GM15510 (cell line): ENCODE data around the gene WSCD1.

Experiments used
- POLR2A ChIP-seq: IDR thresholded peaks from 3 replicates; pipeline ENCODE4 v1.6.1; 2011; ENCODE audit warnings: borderline replicate concordance; ENCODE audit not compliant: insufficient read length; ENCODE audit errors: extremely low read depth

Gene WSCD1

GRCh38 chr17:6048486-6048885, 21.7 kb upstream of the WSCD1 start:
- TF ChIP-seq POLR2A = no peak

DNA sequence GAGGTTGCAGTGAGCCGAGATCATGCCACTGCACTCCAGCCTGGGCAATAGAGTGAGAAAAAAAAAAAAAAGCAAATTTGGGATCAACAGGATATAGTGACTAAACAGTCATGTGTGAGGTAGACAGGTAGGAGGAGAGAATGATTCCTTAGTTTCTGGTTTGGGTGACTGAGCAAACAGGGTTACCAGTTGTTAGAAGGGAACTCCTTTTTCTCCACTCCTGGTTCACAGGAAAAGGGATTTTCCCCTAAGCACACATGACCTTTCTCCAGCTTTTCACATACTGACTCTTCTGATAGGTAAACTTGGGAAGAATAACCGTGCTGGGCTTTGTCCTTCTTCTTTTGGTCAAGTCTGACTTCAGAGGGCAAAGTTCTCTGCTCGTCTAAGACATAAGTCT, 17.3 kb upstream of the WSCD1 start:
- no peak for TF ChIP-seq POLR2A

GRCh38 chr17:6054372-6054771, 15.8 kb upstream of the WSCD1 start:
- no peak for TF ChIP-seq POLR2A

GRCh38 chr17:6056104-6056503, 14.1 kb upstream of the WSCD1 start:
- no peak for TF ChIP-seq POLR2A

- TF ChIP-seq POLR2A = no peak
These were observed 12.6 kb upstream of the WSCD1 start for GRCh38 chr17:6057562-6057961.

DNA sequence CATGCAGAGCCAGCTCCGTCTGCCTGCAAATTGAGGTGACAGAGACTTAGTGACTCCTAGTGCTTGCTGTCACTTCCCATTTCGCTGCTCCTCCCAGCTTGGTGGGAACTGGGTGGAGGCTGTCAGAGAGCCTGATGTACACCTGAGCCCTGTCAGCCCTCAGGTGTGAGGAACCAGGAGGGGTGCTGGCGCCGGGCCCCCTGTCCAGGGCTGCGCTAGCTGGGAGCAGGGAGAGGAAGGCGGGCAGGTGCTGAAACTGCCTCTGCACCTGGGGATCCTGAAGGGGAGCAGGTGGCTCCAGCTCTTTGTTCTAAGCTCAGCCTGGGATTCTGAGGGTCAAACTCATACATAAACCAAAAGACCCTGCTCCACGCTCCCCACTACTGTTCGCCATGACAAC, 10.8 kb upstream of the WSCD1 start:
- TF ChIP-seq POLR2A = no peak

GRCh38 chr17:6061290-6061689, 8.9 kb upstream of the WSCD1 start:
- no peak for TF ChIP-seq POLR2A

- no peak for TF ChIP-seq POLR2A
These were observed 5.3 kb upstream of the WSCD1 start for GRCh38 chr17:6064868-6065267.

GRCh38 chr17:6065351-6065750, 4.8 kb upstream of the WSCD1 start:
- TF ChIP-seq POLR2A = no peak

- no peak for TF ChIP-seq POLR2A
These were observed 3.8 kb upstream of the WSCD1 start for GRCh38 chr17:6066183-6066948.

DNA sequence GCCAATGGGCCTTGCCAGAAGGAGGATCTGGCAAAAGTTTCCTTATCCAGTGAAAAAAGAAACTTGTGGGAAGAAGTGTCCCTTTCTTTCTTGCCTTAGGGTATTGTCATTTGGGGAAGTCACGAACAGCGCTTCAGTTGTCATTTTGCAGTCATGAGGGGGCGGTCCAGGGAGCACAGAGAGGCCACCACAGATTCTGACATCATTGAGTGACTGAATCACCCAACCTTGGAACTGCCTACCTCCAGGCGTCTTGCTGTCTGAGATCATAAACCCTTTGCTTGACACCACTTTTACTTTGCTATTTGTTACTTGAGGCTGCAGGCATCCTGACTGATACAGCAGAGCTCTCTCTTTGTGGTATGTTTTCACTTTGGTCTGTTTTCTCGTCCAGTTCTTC, 3.1 kb upstream of the WSCD1 start:
- TF ChIP-seq POLR2A = no peak

GRCh38 chr17:6070430-6070912, 292 bp downstream of the WSCD1 start:
- TF ChIP-seq POLR2A = no peak

- TF ChIP-seq POLR2A = no peak
These were observed 833 bp downstream of the WSCD1 start for GRCh38 chr17:6070913-6071511.

GRCh38 chr17:6071528-6072065, 1.4 kb downstream of the WSCD1 start:
- TF ChIP-seq POLR2A = no peak

GRCh38 chr17:6072157-6072556, 2.0 kb downstream of the WSCD1 start:
- TF ChIP-seq POLR2A = no peak

GRCh38 chr17:6072611-6073010, 2.4 kb downstream of the WSCD1 start:
- no peak for TF ChIP-seq POLR2A

DNA sequence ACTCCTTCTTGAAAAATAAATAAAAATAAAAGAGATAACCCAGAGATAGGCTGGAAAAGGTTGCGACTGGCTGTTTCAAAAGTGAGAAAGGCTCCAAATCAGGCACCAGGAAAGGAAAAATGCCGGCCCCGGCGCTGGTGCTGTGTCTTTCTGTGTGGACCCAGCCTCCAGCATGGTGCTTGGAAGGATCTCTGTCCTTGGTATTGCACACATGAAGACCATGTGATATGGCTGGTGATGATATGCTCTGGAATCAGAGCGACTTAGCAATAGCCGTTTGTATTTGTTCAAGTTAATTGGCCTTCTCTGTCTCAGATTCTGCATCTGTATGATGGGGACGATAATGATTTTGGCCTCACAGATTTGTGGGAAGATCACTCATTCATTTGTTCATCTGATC, 3.4 kb downstream of the WSCD1 start:
- TF ChIP-seq POLR2A = no peak

- no peak for TF ChIP-seq POLR2A
These were observed 4.9 kb downstream of the WSCD1 start for GRCh38 chr17:6075050-6075449.
